Esophagus squamous epithelium (tissue), 4 donors: Measurements from ENCODE around the gene TBC1D14.

ENCODE experiments used
- CTCF ChIP-seq, 6 experiments: fragments of 450-650 bp in 4 of 6; fragments of 200-600 bp in 2 of 6; sonication (generic) in 2 of 6; IDR thresholded peaks; one replicate each; pipeline ENCODE4 v1.5.1; 2016 to 2019; ENCODE audit warnings: antibody characterized with exemption in 6 of 6, mild to moderate bottlenecking in 4 of 6, moderate library complexity in 4 of 6
- POLR2A ChIP-seq, 4 donors: fragments of 450-650 bp; IDR thresholded peaks; one replicate each; pipeline ENCODE4 v1.6.1; 2017; ENCODE audit warnings: antibody characterized with exemption in 4 of 4, mild to moderate bottlenecking in 4 of 4, moderate library complexity in 3 of 4

GRCh38 chr4:7068883-7069282 is 159.3 kb downstream of the TBC1D14 start:
- TF ChIP-seq CTCF (IDR thresholded peaks at IDR 0.05), result no peak
- TF ChIP-seq POLR2A (IDR thresholded peaks at IDR 0.05), result no peak
